GM19023 (cell line): ENCODE measurements around the gene RRP15.

Source experiments
- ATAC-seq: cut with Tn5 transposase; IDR thresholded peaks from one replicate; pipeline ENCODE4 v1.9.1; 2021; ENCODE audit warnings: mild to moderate bottlenecking, moderate library complexity; ENCODE audit not compliant: unreplicated experiment

RRP15 gene

DNA sequence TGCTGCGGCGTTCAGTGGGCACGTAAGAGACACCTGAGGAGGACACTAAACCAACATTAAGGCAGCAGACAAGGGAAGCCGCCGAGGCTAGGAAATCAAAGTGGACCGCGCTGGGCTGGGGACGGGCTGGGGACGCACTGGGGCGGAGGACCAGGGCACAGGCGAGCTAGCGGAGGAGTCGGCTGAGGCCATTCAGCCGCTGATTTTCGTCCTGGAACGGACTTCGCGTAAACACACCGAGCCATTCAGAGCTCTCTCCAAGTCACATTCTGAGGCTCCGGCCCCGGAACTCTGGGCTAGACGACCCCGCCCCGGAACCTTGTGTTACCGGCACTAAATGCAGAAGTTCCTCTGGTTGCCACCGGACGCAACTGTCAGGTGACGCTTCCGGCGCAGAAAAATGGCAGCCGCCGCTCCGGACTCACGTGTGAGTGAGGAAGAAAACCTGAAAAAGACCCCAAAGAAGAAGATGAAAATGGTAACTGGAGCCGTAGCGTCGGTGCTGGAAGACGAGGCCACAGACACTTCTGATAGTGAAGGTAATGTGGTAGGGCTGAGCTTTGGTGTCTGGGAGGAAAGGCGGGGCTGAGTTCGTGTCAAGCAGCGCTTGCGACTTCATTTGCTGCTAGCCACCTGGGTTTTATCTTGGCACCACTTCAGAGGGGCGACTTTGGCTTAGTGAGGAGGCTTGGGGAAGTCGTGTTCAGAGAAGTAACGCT, at the start of gene RRP15:
Gene RRP15 (plus strand): TSS at position 377 of the 719 bp plus-strand sequence. CDS start 24 bp downstream, at position 401.
- ATAC-seq = peak; percentile 100

DNA sequence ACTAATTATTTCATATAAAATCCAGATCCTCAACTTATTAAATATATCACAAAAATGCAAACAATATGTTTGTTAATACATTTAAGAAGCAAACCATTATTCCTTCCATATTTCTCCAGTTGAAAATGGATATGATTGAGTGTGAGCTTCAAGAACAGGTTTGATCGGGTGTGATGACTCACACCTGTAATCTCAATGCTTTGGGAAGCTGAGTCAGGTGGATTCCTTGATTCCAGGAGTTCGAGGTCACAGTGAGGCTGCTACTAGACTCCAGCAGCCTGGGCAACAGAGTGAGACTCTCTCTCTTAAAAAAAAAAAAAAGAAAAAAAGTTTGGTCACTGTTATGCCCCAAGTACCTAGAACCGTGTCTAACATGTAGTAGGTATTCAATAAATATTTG, 42.9 kb upstream of the RRP15 start:
- no peak for ATAC-seq

DNA sequence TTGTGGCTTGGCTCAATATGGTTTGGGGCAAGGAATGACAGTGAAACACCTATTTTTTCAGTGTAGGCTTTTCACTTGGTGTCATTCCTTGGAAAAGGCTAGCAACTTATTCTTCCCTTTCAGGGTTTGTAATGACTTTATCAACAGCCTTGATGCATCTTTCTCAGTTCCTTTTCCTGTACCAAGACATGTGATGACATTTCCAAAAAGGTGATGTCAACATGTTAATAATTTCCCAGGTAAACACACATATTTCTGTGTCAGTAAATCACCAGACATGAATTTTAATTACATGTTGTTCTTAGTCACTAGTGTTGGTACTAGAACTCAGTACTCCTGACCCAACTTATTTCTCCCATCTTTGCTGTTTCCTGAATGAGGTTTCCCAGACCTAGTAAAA, 37.8 kb upstream of the RRP15 start:
- ATAC-seq = no peak

GRCh38 chr1:218249338-218250140, 35.6 kb upstream of the RRP15 start:
- ATAC-seq = no peak

DNA sequence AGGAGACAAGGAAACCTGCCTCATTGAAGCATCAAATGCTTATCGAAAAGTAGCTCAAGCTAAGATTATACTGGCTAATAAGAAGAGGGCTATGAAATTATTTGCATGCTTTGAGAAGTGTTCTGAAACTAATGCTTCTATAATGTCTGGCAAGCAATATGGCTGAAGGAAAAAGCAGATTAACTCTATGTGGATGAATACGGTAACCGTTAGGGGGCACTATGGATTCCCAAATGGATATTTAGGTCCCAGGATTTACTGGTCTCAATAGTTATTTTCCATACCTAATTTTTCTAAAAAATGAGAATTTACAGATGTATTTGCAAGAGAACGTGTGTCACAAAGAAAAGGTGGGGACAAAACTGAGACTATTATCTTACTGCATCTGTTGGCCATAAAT, 34.6 kb upstream of the RRP15 start:
- ATAC-seq = no peak

DNA sequence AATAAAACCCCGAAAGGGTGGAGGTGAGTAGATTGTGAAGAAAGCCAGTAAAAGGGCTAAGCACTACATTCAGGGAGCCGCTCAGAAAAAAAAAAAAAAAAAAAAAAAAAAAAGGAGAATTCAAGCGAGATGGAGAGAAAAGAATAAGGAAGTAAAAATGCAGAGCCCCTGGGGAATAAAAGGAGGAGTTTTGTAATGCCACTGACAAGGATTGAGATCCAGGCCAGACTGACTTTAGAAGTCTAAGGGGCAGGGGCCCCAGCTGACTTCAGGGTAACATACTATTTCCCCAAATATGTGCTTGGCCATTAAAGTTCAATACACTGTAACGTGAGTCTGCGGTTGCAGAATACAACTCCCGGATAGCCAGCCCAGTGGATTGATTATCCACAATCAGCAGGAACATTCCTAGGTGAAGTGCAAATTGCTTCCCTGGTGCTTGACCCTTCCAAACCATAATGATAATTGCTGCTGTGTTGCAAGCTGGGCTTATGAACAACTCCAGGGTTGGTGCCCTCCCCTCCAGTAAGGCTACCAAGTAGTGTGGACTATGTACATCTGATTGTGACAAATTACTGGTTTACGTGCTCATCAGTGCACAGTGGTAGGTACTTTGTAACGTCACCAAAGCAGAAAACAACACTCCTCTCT, 30.7 kb upstream of the RRP15 start:
- ATAC-seq = no peak

GRCh38 chr1:218255090-218255489, 30.0 kb upstream of the RRP15 start:
- no peak for ATAC-seq

DNA sequence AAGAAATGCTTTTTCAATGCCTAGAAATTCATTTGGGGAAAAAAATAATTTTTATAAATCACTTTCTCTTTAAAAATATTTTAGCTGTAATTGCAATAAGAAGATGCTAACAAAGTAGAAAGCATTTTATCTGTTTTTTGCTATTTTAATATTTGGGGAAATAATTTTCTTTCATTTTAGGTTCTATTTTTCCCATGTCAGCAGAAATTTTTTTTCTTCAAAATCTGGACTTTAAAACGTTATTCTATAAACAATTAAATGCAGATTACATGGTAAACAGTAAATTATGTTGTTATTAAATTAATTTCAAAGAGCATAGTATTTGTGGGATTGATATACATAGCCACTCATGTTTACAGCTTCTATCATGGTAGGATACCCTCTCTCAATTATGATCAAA, 27.7 kb upstream of the RRP15 start:
- ATAC-seq = no peak

GRCh38 chr1:218257971-218258370, 27.1 kb upstream of the RRP15 start:
- ATAC-seq = no peak

DNA sequence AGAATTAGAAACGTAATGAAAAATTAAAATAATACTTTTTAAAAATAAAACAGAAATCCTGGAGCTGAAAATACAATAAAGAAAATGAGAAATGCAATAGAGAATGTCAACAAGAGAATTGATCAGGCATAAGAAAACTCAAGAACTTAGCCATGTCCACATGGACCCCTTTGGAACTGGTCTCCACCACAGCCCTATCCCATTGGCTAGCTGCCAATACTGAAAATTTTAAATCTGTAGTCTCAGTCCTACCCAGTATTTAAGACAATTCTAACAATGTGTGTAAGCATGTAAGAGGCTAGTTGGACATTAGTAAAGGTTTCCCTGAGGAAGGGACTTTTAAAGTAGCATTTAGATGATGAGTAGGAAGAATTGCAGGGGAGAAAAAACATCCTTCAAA, 25.8 kb upstream of the RRP15 start:
- no peak for ATAC-seq

DNA sequence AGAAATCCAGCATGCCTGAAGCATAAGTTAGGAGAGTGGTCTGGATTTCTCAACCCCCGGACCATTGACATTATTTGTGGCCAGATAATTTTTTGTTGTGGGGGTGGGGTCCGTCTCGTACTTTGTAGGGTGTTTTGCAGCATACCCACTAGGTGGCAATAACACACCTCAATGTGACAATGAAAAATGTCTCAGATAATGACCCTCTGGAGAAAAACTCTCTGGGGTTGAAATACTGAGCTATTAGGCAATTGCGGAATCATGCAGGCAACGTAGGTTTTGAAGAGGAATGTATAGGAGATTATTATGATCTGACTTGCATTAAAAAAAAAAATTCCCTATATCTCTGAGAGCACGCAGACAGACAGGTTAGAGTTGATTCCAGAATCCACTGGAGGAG, 25.3 kb upstream of the RRP15 start:
- no peak for ATAC-seq

DNA sequence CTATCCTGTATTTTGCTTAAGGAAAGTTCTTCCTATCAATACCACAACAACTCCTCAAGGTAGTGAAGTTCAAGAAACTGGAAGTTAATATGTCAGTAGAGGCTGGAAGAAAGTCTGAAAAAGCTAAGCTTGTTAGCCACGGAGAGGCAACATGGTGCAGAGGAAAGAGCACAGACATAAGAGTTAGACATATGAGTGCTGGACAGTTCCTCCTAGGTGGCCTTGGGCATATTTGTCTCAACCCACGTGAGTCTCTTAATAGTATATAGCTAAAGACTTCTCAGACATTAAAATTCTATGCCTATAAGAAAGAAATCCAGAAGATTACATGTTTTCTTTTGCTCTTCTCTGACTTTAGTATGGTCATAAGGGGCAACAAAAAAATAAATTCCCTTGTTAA, 22.8 kb upstream of the RRP15 start:
- ATAC-seq = no peak

GRCh38 chr1:218266356-218266755, 18.7 kb upstream of the RRP15 start:
- ATAC-seq = no peak

DNA sequence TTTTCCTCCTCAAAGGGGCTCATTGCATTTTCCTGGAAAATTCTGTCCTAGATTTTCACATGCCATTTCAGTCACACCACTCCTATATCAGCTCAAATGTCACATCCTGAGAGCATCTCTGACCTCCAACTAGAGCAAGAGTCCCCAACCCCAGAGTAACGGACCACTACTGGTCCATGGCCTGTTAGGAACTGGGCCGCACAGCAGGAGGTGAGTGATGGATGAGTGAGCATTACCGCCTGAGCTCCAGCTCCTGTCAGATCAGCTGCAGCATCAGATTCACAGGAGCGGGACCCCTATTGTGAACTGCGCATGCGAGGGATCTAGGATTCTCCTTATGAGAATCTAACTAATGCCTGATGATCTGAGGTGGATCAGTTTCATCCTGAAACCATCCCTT, 12.7 kb upstream of the RRP15 start:
- no peak for ATAC-seq

- ATAC-seq = no peak
Observed at GRCh38 chr1:218273762-218274479, 11.2 kb upstream of the RRP15 start.

DNA sequence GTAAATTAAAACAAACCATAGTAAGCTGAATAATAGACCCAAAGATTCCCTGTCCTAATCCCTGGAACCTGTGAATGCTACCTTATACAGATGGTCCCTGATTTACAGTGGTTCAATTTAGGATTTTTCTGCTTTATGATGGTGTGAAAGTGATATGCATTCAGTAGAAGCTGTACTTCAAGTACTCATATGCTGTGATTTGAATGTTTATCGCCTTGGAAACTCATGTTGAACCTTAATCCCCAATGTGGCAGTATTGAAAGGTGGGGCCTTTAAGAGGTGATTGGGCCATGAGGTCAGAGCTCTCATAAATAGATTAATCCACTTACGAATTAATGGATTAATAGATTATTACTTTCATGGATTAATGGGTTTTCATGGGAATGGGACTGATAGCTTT, 10.6 kb upstream of the RRP15 start:
- no peak for ATAC-seq

DNA sequence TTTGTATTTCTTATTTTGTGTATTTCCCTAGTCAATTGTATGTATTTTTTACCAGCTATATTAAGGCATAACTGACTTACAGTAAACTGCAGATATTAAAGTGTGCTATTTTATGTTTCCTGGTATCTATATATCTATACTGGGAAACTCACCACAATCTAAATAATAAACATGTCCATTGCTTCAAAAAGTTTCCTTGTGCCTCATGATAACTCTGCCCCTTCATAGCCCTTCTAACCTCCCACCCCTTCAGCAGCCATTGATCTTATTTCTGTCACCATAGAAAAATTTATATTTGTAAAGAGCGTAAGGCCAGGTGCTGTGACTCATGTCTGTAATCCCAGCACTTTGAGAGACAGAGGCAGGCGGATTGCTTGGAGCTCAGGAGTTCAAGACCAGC, 9.3 kb upstream of the RRP15 start:
- no peak for ATAC-seq

- ATAC-seq = no peak
Observed at GRCh38 chr1:218281285-218281684, 3.8 kb upstream of the RRP15 start.

DNA sequence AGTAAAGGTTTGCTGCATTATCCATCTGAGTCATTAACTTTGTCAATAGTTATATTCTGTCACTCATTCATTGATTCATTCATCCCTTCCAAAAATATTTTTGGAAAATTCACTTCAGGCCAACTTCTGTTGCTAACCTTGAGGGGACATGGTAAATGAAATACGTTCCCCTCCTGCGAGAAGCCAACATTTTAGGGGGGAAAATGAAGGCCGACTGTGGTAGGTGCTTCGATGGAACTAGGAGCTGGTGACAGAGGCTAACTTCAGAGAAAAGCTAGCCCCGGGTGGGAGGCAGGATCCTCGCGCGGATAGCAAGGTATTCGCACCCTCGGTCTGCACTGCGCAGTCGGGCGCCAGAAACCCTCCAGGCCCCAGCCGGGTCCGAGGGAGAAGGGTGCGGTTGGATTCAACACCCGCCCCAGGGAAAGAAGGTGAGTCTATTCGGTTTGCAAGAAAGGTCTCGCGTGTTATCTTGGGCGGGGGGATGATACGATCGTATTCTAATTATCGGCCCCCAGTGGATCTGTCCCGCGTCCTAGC, 646 bp upstream of the RRP15 start:
- ATAC-seq = peak; percentile 28

DNA sequence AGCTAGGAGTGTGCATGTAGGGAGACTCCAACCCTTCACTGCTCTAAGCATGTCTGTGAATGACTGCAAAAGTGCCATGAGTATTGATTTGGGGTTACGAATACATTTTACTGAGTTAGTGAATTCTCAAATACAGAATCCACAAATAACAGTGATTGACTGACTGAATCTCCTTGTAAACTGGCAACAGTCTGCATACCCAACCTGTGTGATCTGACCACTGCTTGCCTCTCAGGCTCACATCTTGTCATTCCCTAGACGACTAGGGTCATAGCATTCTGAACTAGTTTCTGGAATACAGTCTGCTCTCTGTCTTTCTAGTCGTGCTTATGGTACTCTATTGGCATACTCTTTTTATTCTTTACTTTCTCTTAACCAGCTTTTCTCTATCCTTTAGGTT, 7.4 kb downstream of the RRP15 start:
- no peak for ATAC-seq

DNA sequence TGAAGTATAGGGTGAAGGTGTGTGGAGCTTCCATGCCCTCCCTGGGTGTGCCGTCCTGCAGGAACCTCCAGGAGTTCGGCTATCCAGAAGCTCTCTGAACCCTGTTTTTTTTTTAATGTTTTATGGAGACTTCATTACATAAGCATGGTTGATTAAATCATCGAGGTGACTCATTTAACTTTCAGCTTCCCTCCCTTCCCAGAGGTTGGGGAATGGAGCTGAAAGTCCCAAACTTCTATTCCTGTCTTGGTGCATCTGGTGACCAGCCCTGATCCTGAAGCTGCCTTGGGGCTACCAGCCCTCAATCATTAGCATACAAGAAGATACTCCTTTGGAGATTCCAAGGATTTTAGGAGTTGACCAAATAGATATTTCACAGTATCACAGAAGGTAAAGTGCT, 9.5 kb downstream of the RRP15 start:
- ATAC-seq = no peak
